Lung (tissue), 12 donors: ENCODE results near the gene SECTM1. TPM values are rescaled to one million over a fixed set of nuclear protein-coding genes. Genes with fewer than 3 reads are reported as not detected.

ENCODE experiments used
- ATAC-seq: fragments of 200-7000 bp; cut with Tn5 transposase; one replicate; pipeline ENCODE4 v1.9.1; 2020; ENCODE audit warnings: moderate number of reproducible peaks; ENCODE audit not compliant: insufficient read depth, low FRiP score
- DNase-seq, 3 donors: peaks; one replicate each; pipeline ENCODE4 v3.0.0-alpha.2; 2013 to 2017
- H3K27ac ChIP-seq, 2 donors: one replicate each; pipeline ENCODE4 v1.5.1; 2013; ENCODE audit warnings: mild to moderate bottlenecking in 2 of 2, moderate library complexity in 2 of 2, control low read depth in 1 of 2, inconsistent platforms in 1 of 2, low read depth in 1 of 2, low read length in 1 of 2
- H3K27me3 ChIP-seq, 3 donors: one replicate each; pipeline ENCODE4 v1.5.1; 2013; ENCODE audit warnings: low read length in 2 of 3; ENCODE audit not compliant: control insufficient read depth in 3 of 3, insufficient read depth in 3 of 3
- H3K36me3 ChIP-seq, 4 donors: one replicate each; pipeline ENCODE4 v1.5.1; 2013; ENCODE audit warnings: low read length in 4 of 4, mild to moderate bottlenecking in 1 of 4, moderate library complexity in 1 of 4; ENCODE audit not compliant: control insufficient read depth in 4 of 4, insufficient read depth in 4 of 4
- H3K4me1 ChIP-seq, 5 donors: one replicate each; pipeline ENCODE4 v1.5.1; 2013; ENCODE audit warnings: low read length in 5 of 5, mild to moderate bottlenecking in 2 of 5, moderate library complexity in 1 of 5; ENCODE audit not compliant: control insufficient read depth in 5 of 5, insufficient read depth in 5 of 5
- H3K4me3 ChIP-seq: one replicate; pipeline ENCODE4 v1.5.1; 2013; ENCODE audit warnings: mild to moderate bottlenecking, control low read depth, moderate library complexity
- H3K9ac ChIP-seq, 2 donors: one replicate each; pipeline ENCODE4 v1.5.1; 2013; ENCODE audit warnings: low read length in 2 of 2, control low read depth in 1 of 2; ENCODE audit not compliant: insufficient read depth in 1 of 2
- H3K9me3 ChIP-seq, 4 donors: one replicate each; pipeline ENCODE4 v1.5.1; 2013; ENCODE audit warnings: low read length in 3 of 4, mild to moderate bottlenecking in 1 of 4, moderate library complexity in 1 of 4; ENCODE audit not compliant: control insufficient read depth in 4 of 4, insufficient read depth in 3 of 4
- CTCF ChIP-seq: IDR thresholded peaks from 2 replicates; pipeline ENCODE4 v1.5.1; 2012; ENCODE audit warnings: mild to moderate bottlenecking; ENCODE audit errors: control extremely low read depth, extremely low read depth
- WGBS, 2 donors: extraction: QIAGEN DNeasy Blood & Tissue Kit; methylation state at CpG; one replicate each; pipeline ENCODE4 v1.1.7; 2013; 5-methylcytosine and 5-hydroxymethylcytosine counted together
- polyA plus RNA-seq, 2 donors: library from polyadenylated mRNA; stranded (reverse); fragments of 200-250 nt; gene quantifications; one replicate each; pipeline ENCODE4 v1.2.1, GENCODE V29; 2013
- total RNA-seq, 2 donors: library from RNA; depleted of rRNA in 1 of 2; stranded (reverse); fragments of >200 nt in 1 of 2; gene quantifications; one replicate each; pipeline ENCODE4 v1.2.1, GENCODE V29; 2014 to 2021
- donor health status: control.
- donor health status: control.
- donor health status: Bipolar disorder and iron deficiency.
- donor health status: healthy.
- donor health status: DM: yes; HTN: yes; CAD: no.

Gene SECTM1
- total and polyA plus RNA-seq, 4 donors, result 12.5 to 68.6 (median 26.4) TPM

GRCh38 chr17:82313195-82314011 is 20.2 kb downstream of the SECTM1 start:
- no peaks in the 10 kb centered on the region for H3K9me3 ChIP-seq
- no peak overlapping the region for H3K4me3 ChIP-seq
- H3K4me1 ChIP-seq, result peaks cover 0 to 7% (median 3%) of the 10 kb centered on the region in 5 donors
- ATAC-seq (no peak), DNase-seq (no peak)
- H3K36me3 ChIP-seq, result no peaks in the 10 kb centered on the region
- no peak overlapping the region for H3K9ac ChIP-seq
- peaks cover 0 to 12% (median 2%) of the 10 kb centered on the region in 3 donors for H3K27me3 ChIP-seq
- H3K27ac ChIP-seq, result no peak overlapping the region
- TF ChIP-seq CTCF, result no peak
- 80 to 87% methylated on average over 28 of the region's 28 CpGs for WGBS, 2 donors

GRCh38 chr17:82311971-82312370 is 21.6 kb downstream of the SECTM1 start:
- no peak overlapping the region for H3K4me3 ChIP-seq
- 90 to 93% methylated on average over 13 of the region's 13 CpGs for WGBS, 2 donors
- DNase-seq, result no peak
- no peak overlapping the region for H3K9ac ChIP-seq
- peaks cover 0 to 12% (median 2%) of the 10 kb centered on the region in 3 donors for H3K27me3 ChIP-seq
- H3K27ac ChIP-seq, result no peak overlapping the region
- no peaks in the 10 kb centered on the region for H3K9me3 ChIP-seq
- H3K4me1 ChIP-seq, result peaks cover 0 to 6% (median 3%) of the 10 kb centered on the region in 5 donors
- ATAC-seq, result no peak
- H3K36me3 ChIP-seq, result no peaks in the 10 kb centered on the region
- no peak for TF ChIP-seq CTCF

- Histone ChIP-seq H3K4me3 (no peak overlapping the region), H3K36me3 (no peaks in the 10 kb centered on the region), H3K4me1 (peaks cover 0 to 5% (median 3%) of the 10 kb centered on the region in 5 donors), H3K27ac (no peak overlapping the region), H3K27me3 (peaks cover 0 to 7% (median 2%) of the 10 kb centered on the region in 3 donors), H3K9ac (no peak overlapping the region), H3K9me3 (no peaks in the 10 kb centered on the region)
- DNase-seq, result no peak
- ATAC-seq, result no peak
- 82 to 90% methylated on average over 21 of the region's 21 CpGs for WGBS, 2 donors
- no peak for TF ChIP-seq CTCF
These were observed 22.7 kb downstream of the SECTM1 start for GRCh38 chr17:82310877-82311276.
